GM12891 (cell line): Measurements from ENCODE around the gene GJE1.

Experiments used
- DNase-seq: peaks from one replicate; pipeline ENCODE4 v3.0.0; 2011; ENCODE audit warnings: low spot score; ENCODE audit not compliant: insufficient read length
- FAIRE-seq: peaks from 2 replicates; lab custom pipeline; 2011; peaks lifted over from hg19 to GRCh38; lab: Jason Lieb, UNC
- PAX5 ChIP-seq: IDR thresholded peaks from 2 replicates; pipeline ENCODE4 v1.6.1; 2011; ENCODE audit warnings: low read length, moderate library complexity, mild to moderate bottlenecking; ENCODE audit not compliant: insufficient read depth, severe bottlenecking
- POLR2A ChIP-seq: IDR thresholded peaks from 2 replicates; pipeline ENCODE4 v1.6.1; 2011; ENCODE audit warnings: low read depth, low read length, control low read depth
- POLR2AphosphoS5 ChIP-seq: IDR thresholded peaks from 2 replicates; pipeline ENCODE4 v1.6.1; 2011; ENCODE audit warnings: low read depth, low read length, control low read depth
- POU2F2 ChIP-seq: IDR thresholded peaks from 2 replicates; pipeline ENCODE4 v1.6.1; 2011; ENCODE audit warnings: low read depth, mild to moderate bottlenecking, control low read depth, low read length, moderate library complexity
- SPI1 ChIP-seq: IDR thresholded peaks from 2 replicates; pipeline ENCODE4 v1.6.1; 2011; ENCODE audit warnings: low read depth, low read length, control low read depth
- TAF1 ChIP-seq: IDR thresholded peaks from 2 replicates; pipeline ENCODE4 v1.6.1; 2011; ENCODE audit warnings: low read depth, low read length, control low read depth

Gene GJE1

GRCh38 chr6:142162780-142163179 is 30.1 kb downstream of the GJE1 start:
- no peak for FAIRE-seq
- no peak for DNase-seq
- TF ChIP-seq POLR2AphosphoS5 (no peak), SPI1 (no peak), POU2F2 (no peak), PAX5 (no peak), POLR2A (no peak), TAF1 (no peak)

GRCh38 chr6:142165227-142165626 is 32.5 kb downstream of the GJE1 start:
- peak; percentile 76 for FAIRE-seq
- DNase-seq = no peak
- TF ChIP-seq PAX5 = no peak
- no peak for TF ChIP-seq POLR2A
- TF ChIP-seq SPI1 = no peak
- TF ChIP-seq POU2F2 = no peak
- no peak for TF ChIP-seq TAF1
- TF ChIP-seq POLR2AphosphoS5 = no peak

- DNase-seq (no peak), FAIRE-seq (no peak)
- TF ChIP-seq SPI1 = no peak
- no peak for TF ChIP-seq TAF1
- TF ChIP-seq PAX5 = no peak
- no peak for TF ChIP-seq POU2F2
- no peak for TF ChIP-seq POLR2AphosphoS5
- no peak for TF ChIP-seq POLR2A
These were observed 34.3 kb downstream of the GJE1 start for GRCh38 chr6:142167071-142167470.

GRCh38 chr6:142167486-142167885 is 34.8 kb downstream of the GJE1 start:
- FAIRE-seq (no peak), DNase-seq (no peak)
- TF ChIP-seq POU2F2 = no peak
- TF ChIP-seq PAX5 = no peak
- TF ChIP-seq SPI1 = no peak
- TF ChIP-seq POLR2A = no peak
- TF ChIP-seq TAF1 = no peak
- TF ChIP-seq POLR2AphosphoS5 = no peak

- FAIRE-seq = no peak
- TF ChIP-seq POLR2AphosphoS5 (no peak), TAF1 (no peak), PAX5 (no peak), SPI1 (no peak), POLR2A (no peak), POU2F2 (no peak)
- DNase-seq = no peak
These were observed 38.6 kb downstream of the GJE1 start for GRCh38 chr6:142171351-142171750.

- FAIRE-seq (no peak), DNase-seq (no peak)
- TF ChIP-seq TAF1 = no peak
- no peak for TF ChIP-seq SPI1
- no peak for TF ChIP-seq PAX5
- TF ChIP-seq POLR2AphosphoS5 = no peak
- no peak for TF ChIP-seq POLR2A
- TF ChIP-seq POU2F2 = no peak
These were observed 40.0 kb downstream of the GJE1 start for GRCh38 chr6:142172758-142173157.

GRCh38 chr6:142173980-142174379 is 41.3 kb downstream of the GJE1 start:
- FAIRE-seq = no peak
- TF ChIP-seq POLR2A (no peak), TAF1 (no peak), POU2F2 (no peak), PAX5 (no peak), POLR2AphosphoS5 (no peak), SPI1 (no peak)
- no peak for DNase-seq

GRCh38 chr6:142174703-142175102 is 42.0 kb downstream of the GJE1 start:
- no peak for DNase-seq
- TF ChIP-seq POLR2A (no peak), SPI1 (no peak), POU2F2 (no peak), PAX5 (no peak), TAF1 (no peak), POLR2AphosphoS5 (no peak)
- no peak for FAIRE-seq

- DNase-seq (no peak), FAIRE-seq (no peak)
- TF ChIP-seq SPI1 = no peak
- TF ChIP-seq POLR2AphosphoS5 = no peak
These were observed 45.4 kb downstream of the GJE1 start for GRCh38 chr6:142178129-142178528.

GRCh38 chr6:142182004-142182403 is 49.3 kb downstream of the GJE1 start:
- TF ChIP-seq POLR2A (no peak), PAX5 (no peak), SPI1 (no peak), TAF1 (no peak), POU2F2 (no peak), POLR2AphosphoS5 (no peak)
- DNase-seq (no peak), FAIRE-seq (no peak)
